Breast epithelium (tissue), 3 donors: ENCODE data around the gene POU6F1.

Source experiments
- POLR2A ChIP-seq: fragments of 450-650 bp; IDR thresholded peaks from one replicate; pipeline ENCODE4 v1.6.1; 2016; ENCODE audit warnings: antibody characterized with exemption, mild to moderate bottlenecking, moderate library complexity
- POLR2AphosphoS5 ChIP-seq, 3 donors: sonication (generic); formaldehyde crosslinking; IDR thresholded peaks; one replicate each; pipeline ENCODE4 v1.6.1; 2017; ENCODE audit warnings: antibody characterized with exemption in 3 of 3
- TF ChIP-seq, protein P1 (sequence below), 3 donors: fragments of 450-650 bp; IDR thresholded peaks; one replicate each; pipeline ENCODE4 v1.5.1; 2016 to 2017; ENCODE audit warnings: antibody characterized with exemption in 3 of 3, mild to moderate bottlenecking in 3 of 3, moderate library complexity in 3 of 3

DNA sequence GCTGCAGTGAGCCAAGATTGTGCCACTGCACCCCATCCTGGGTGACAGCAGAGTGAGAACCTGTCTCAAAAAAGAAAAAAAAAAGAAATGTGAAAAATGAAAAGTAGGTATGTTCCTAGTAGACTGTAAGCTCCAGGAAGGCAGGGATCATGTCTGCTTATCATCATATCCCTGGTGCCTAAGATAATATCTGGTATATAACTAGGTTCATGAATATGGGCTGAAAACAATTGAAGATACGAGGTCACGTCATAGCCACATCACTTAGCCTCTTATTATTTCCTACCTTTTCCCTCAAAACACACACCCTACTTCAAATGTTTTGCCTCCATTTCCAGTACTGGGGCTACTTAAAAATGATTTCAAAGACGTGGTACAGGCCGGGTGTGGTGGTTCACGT lies 3.0 kb downstream of the POU6F1 start:
- TF ChIP-seq, protein P1, sequence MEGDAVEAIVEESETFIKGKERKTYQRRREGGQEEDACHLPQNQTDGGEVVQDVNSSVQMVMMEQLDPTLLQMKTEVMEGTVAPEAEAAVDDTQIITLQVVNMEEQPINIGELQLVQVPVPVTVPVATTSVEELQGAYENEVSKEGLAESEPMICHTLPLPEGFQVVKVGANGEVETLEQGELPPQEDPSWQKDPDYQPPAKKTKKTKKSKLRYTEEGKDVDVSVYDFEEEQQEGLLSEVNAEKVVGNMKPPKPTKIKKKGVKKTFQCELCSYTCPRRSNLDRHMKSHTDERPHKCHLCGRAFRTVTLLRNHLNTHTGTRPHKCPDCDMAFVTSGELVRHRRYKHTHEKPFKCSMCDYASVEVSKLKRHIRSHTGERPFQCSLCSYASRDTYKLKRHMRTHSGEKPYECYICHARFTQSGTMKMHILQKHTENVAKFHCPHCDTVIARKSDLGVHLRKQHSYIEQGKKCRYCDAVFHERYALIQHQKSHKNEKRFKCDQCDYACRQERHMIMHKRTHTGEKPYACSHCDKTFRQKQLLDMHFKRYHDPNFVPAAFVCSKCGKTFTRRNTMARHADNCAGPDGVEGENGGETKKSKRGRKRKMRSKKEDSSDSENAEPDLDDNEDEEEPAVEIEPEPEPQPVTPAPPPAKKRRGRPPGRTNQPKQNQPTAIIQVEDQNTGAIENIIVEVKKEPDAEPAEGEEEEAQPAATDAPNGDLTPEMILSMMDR (IDR thresholded peaks at IDR 0.05) = no peak
- TF ChIP-seq POLR2A (no peak), POLR2AphosphoS5 (IDR thresholded peaks at IDR 0.05) (no peak)
